NT2/D1 (cell line): ENCODE results near the gene RAB3C.

Experiments used
- SUZ12 ChIP-seq: IDR thresholded peaks from 2 replicates; pipeline ENCODE4 v1.6.1; 2011; ENCODE audit not compliant: insufficient read length, insufficient read depth; ENCODE audit errors: extremely low read depth
- YY1 ChIP-seq: IDR thresholded peaks from 2 replicates; pipeline ENCODE4 v1.6.1; 2011; ENCODE audit not compliant: insufficient read length, insufficient read depth
- ZNF274 ChIP-seq: IDR thresholded peaks from 2 replicates; pipeline ENCODE4 v1.6.1; 2011; ENCODE audit warnings: mild to moderate bottlenecking, low read depth, low read length

DNA sequence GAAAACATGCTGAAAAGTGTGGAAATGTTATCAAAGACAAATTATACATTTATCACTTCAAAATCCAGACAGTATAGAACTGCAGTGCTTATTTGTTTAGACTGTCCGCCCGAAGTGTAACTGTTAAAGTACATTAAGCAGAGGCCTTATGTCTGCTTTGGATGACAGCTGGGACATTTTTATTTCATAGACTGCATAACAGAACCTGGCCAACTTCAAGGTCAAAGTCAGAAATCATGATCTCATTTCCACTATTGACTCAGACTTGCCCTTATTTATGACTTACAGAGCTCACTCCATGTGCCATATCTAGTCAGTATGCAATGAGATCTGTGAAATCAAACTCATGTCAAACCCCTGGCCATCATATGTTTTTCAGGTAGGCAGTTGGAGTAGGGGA is 87.7 kb downstream of the RAB3C start:
- TF ChIP-seq YY1 = no peak
- TF ChIP-seq ZNF274 = no peak
- no peak for TF ChIP-seq SUZ12
